NCI-H2029 treated with DMSO at 0.1 percent for 48 hours (cell line): Measurements from ENCODE around the gene OR2T35.
"Not testable (repeated sequence)": the region's sequence is repeated elsewhere in the genome, so short reads cannot be mapped to it uniquely, and the experiment has no call there.

Source experiments
- DNase-seq: peaks from one replicate; lab custom pipeline; 2025; lab: John Stamatoyannopoulos, UW

OR2T35 gene, protein sequence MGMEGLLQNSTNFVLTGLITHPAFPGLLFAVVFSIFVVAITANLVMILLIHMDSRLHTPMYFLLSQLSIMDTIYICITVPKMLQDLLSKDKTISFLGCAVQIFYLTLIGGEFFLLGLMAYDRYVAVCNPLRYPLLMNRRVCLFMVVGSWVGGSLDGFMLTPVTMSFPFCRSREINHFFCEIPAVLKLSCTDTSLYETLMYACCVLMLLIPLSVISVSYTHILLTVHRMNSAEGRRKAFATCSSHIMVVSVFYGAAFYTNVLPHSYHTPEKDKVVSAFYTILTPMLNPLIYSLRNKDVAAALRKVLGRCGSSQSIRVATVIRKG

DNA sequence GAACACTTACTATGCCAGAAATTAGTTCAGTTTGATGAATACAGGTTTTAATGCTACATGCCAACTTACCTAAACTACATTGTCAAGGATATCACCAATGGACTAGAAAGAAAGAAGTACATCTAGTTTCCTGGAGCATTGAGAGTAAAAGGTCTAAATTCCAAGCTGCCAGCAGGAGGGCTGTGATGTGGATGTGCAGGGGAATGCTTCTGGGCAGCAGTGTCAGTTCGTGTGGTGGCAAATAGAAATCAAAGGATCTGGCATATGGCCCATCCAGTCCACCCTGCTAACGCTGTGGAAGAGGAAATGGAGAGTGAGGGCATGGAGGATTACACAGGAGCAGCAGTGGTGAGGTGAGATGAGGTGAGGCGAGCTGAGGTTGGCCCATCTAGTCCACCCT lies at the start of gene OR2T35:
Gene OR2T35, minus strand, starts transcription at position 101 of the 400 bp plus-strand sequence. CDS start 6,020 bp downstream, outside the sequence.
- DNase-seq: not testable (repeated sequence)

DNA sequence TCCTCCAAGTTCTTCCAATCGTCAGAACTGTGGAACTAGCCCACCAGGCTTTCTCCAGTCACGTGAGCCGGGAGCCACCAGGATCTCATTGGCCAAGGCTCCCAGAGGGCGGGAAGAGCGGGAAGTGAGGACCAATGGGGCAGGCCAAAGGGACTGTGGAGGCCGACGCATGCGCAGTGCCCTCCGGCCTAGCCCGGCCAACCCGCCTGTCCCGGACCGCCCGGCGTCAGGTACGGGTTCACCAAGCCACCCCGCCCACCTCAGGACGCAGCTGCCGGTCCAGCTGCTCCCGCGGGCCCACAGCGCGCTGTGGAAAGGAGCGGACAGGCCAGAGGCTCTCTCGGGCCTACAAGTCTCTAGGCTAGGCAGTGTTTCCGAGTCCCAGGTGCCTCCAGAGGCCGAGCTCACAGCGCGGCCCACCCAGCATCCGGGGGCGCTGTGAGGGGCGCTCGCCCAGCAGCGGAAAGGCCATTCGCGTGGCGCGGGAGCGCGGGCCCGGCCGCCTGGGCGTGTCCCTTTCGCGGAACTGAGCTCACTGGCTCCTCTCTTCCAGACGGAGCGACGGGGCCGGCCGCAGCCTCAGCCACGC lies 46.6 kb upstream of the OR2T35 start:
- no peak for DNase-seq

DNA sequence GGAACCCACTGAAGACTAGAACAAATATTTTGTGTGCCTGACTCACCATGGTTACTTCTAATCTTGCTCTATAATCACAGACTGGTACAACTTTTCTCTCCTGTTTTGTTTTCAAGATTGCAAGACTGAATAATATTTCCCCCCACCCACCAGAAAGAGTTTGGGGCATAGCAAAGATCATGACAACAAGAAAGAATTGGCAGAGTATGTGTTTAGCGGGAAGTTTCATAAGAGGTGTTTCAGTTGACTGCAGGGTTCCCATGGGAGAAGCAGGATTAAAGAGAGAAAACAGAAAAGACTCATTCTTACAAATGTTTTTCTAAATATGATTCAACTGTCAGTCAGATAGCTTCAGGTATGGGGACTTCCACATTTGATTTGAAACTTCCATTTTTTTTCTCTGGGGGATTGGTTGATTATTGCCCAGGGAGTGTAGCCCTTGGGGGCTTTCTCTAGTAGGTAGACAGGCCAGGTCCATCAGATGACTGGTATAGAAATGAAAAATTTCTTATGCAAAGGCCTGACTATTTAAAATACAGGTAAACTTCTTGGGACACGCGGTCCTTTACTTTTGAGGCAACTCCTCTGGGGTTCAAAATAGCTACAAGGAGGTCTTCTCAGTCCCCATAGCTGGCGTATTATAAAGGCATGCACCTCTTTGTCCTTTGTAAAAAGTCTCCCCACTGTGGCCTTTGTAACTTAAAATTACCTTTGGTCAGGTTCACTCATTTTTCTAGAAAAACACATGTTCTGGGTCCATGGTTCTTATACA lies 43.6 kb upstream of the OR2T35 start:
- DNase-seq: no peak

DNA sequence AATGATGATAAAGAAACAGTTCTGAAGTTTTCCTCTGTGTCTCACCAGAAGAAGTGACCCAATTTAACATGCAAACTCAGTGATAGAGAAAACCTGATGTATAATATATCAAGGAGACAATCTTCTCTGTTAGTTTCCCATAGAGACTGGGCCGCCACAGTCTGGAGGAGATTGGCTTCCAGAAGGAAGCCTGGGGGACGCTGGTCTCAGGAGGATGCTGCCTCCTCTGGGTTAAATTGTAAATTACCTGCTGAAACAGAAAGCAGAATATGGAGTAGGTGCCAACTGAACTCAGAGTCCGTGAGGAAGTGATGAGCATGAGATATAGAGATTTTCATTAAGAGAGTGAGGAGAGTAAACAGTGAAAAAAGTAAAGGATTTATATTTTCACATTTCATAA lies 41.7 kb upstream of the OR2T35 start:
- DNase-seq: no peak

DNA sequence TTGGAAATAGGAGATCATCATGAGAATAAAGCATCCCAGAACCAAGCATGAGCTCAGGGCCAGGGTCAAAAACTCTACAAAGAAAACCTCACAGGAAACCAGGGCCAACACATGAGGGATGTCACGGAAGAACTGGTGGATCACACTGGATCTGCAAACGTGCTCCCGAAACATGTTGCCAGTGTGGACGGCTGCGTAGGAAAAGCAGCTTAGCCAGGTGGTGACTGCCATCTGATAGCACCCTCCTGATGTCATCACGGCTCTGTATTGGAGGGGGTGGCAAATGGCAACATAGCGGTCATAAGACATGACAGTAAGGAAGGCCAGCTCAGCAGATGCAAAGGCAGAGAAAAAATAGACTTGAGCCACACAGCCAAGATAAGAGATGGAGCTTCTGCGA lies 36.6 kb upstream of the OR2T35 start:
- no peak for DNase-seq

DNA sequence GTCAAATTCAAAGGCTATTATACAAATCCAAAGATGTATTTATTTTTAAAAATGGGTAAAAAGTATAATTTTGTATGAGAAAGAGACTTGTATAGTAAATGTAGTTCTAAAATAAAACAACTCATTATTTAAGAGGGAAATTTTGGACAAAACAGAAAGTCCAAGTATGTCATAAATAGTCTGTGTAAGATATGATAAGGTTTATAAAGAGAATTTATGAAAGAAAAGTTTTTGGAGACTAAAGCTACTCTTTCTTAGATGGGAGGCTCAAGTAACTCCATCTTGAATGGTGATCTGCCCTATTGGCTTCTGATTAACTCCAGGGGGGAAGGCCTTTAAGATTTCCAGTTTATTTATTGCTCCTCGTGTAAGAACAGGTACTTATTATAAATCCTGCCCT lies 24.9 kb upstream of the OR2T35 start:
- DNase-seq: no peak

DNA sequence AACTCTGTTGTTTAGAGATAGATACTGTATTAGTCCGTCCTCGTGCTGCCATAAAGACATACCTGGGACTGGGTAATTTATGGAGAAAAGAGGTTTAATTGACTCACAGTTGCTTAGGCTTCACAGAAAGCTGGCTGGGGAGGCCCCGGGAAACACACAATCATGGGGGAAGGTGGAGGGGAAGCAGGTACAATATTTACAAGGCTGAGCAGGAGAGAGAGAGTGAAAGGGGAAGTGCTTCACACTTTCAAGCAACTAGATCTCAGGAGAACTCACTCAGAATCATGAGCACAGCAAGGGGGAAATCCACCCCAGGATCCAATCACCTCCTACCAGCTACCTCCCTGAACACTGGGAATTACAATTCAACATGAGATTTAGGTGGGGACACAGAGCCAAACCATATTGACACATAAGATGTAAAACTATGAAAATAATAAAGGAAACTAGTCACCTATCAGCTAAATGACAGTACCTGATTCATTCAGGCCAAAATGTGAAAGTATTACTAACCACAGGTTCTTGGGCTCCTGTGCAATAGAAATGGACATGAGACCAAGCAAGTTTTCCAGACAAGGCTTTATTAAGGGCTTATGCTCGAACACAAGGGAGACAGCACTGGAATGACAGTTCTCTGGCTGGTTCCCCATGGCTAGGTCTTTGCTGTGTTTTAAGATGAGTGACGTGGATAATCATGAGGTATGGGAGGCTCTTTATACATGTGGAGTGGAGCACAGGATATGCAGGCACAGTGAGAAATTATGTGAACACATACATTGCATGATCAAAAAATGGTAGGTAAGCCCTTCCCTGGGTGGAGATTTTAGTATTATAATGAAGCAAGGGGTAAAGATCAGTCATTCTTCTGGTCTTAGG lies 18.6 kb upstream of the OR2T35 start:
- not testable (repeated sequence) for DNase-seq

DNA sequence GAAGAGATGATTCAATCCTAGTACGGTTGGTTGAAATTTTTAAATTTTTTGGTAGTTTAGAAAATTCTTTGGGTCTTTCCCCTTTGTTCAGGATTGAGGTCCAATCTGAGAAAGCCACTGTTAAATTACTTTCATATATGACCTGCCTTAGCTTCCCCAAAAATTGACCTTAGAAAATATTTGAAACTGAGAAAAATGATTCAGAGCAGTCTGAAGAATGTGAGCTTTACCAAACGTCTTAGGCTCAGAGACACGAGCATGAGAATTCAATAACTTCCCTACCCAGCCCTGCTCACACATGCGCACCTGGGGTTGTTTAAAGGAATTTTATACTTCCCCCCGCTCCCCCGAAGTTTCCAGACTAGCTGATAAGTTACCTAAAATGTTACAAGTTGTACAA lies 11.7 kb upstream of the OR2T35 start:
- DNase-seq: not testable (repeated sequence)

DNA sequence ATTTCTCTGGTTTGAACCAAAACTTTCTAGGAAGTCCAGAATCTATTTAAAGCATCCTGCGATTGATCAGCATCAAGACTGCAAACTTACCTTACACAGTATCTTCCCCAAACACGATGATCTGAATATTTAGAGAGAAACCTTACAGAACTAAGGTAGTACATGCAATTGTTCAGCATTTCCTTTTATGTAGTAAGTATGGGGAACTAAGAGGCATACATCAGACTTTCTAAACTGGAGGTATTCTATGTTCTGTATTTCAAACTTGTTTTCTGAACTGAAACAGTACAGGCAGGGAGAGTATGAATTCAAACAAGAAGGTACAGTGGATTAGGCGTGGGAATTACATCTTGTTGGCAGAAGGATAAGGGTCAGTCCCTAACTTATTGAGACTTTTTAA lies 10.3 kb upstream of the OR2T35 start, which contains the start of gene OR2T27:
Gene OR2T27, minus strand, starts transcription at position 175 of the 400 bp plus-strand sequence. CDS start 4,644 bp downstream, outside the sequence.
- not testable (repeated sequence) for DNase-seq

DNA sequence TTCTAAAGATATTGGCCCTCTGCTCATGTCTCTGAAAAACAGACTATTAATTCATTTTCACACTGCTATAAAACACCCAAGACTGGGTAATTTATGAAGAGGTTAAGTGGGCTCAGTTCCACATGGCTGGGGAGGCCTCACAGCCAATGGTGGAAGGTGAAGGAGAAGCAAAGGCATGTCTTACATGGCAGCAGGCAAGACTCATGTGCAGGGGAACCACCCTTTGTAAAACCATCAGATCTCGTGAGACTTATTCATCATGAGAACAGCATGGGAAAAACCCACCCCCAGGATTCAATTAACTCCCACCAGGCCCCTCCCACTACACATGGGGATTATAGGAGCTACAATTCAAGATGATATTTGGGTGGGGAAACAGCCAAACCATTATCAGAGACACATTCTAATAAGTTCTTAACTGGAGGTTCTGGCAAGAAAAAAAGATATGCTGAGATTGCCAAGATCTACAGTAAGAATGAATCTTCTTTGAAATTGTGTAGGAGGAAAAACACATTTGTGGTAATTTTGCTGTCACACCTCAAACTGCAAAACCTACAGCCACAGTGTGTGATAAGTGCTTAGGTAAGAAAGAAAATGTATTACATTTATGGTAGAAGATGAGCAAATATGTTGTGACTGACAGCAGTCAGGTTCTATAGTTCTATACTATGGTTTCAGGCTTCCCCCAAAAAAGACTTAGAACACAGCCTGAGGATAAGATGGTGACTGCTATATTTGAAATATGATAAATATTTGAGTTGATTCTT lies 3.9 kb upstream of the OR2T35 start:
- not testable (repeated sequence) for DNase-seq

DNA sequence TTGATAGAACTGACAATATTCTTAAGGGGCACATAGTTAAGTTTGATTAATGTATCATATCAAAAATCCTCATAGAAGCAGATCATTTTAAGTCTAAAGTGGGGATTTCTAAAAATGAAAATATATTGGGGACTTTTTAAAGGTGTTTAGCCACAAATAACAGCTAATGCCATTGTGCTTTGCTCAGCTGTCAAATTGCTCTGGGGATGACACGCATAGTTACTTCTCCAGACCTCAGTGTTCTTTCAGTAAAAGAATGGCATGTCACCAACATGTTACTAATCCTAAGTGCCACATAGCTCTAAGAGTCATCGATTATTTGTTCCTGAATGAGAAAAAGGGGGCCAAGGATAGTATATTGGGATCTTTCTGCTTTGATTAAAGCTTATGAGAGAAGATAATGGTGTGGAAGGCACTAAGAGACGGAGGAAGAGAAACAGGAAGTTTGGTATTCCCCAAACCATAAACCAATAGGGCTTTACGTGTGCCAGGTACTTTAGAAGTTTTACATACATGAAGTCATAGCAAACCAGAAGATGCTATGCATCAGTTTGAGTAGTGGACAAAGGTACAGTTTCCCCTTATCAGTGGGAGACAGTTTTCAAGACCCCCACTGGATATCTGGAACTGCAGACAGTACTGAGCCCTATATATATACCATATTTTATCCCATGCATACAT lies 2.0 kb downstream of the OR2T35 start:
- DNase-seq: not testable (repeated sequence)

DNA sequence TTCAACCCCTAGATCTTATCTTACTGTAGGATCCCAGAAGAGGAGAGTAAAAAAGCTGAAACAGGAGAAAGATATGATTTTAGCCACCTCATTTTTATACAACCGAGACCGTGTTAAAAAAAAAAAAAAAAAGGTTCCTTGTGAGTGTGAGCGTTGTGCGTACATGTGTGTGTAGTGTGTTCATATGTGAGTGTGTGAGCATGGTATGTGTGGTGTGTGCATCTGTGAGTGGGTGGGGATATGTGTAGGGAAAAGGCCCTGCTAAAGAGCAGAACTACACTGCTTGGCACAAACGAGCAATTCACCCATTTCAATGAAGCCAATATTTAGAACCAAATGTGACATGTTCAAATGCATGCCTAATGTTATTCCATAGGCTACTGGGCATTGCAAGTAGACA lies 3.5 kb downstream of the OR2T35 start:
- not testable (repeated sequence) for DNase-seq

DNA sequence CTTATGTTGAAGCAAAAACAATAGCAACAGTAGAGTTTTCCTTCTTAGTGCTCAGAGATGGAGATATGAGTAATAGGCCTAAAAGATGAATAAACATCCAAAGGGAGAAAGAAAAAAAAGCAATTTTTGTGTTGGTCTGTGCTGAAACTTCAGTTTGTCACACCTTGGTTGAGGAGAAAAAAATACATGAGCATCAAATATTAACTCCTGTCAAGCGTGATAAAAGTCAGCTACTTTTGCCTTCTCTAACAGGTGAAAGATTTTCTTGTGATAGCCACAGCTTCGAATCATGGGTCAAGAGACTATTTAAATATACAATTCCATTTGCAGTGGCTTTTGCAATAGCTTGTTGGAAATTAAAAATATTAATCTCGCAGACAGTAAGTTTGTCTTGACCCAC lies 4.2 kb downstream of the OR2T35 start:
- not testable (repeated sequence) for DNase-seq

DNA sequence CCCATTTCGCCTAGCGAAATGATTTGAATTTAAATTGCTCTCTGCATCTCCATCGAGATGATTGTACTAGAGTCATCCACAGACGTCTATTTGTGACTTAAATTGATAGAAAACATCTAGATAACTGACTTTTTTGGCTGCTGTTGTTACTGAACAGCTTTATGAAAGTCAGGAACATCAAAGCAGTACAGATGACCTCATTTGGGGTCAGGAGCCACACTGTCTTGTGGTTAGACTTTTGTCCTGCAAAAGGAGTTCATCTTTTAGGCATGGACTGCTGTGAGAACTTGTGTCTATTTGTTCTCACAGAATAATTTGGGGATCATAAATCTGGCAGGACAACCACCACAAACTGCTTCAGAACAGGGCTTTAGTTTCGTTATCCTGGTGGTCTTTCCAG lies 5.4 kb downstream of the OR2T35 start:
- not testable (repeated sequence) for DNase-seq

DNA sequence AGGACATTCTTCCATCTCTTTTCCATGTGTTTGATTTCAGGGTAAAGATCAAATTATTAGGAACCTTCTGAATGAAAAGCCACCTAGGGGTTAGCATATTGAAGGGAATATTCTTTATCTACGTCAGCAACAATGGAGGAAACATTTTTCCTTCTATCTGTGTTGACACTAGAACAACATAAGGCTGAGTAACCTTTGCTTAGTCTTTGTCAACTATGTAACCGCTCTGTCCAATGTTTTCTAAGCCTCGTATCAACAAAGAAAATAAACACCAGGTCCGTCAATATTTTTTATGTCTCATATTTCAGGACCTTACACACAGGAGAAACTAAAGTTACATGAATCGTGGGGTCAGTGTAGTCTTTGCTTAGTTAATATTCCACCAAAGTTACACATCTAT lies 8.5 kb downstream of the OR2T35 start:
- not testable (repeated sequence) for DNase-seq

DNA sequence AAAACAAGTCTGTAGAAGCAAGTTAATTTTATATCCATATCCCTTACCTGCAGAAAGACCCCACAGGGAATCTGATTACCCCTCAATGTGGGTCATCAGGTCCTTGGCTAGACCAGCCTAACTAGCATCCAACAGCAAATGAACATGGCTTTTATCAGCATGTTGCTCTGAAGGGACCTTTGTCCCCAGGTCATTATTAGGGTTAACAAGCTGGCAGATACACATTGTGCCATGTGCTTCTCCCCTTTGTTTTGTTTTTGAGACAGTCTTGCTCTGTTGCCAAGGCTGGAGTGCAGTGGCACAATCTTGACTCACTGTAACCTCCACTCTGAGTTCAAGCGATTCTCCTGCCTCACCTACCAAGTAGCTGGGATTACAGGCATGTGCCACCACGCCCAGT lies 10.1 kb downstream of the OR2T35 start, which contains the start of gene OR2T11:
Gene OR2T11, minus strand, starts transcription at position 101 of the 400 bp plus-strand sequence. CDS start 7,963 bp downstream, outside the sequence.
- not testable (repeated sequence) for DNase-seq

DNA sequence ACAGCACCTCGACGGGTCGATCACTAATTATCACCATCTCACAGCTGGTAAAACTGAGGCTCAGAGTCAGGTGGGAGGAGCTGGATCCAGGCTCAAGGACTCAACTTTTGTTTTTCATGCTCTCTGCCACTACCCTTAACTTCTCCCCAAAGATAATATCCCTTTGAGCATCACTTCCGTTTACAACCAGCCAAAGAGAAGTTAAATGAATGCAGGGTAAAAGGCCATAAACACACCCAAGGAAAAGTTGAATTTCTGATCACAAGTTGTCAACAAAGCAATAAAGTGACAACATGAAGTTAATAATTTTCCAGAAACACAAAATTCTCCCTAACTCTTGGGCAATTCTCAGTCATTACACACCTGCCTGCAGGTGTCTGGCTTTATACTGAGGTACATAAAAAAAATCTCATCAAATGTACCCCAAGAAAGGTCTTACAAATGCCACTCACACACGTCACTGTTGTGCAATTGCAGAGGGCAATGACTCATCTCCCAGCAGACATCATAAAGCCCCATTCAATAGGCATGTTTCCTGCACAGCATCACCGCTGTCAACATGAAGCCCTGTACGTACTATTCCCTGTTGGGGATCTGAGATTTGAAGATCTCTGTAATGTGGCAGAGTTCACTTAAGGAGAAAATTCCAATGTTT lies 13.6 kb downstream of the OR2T35 start:
- DNase-seq: no peak

DNA sequence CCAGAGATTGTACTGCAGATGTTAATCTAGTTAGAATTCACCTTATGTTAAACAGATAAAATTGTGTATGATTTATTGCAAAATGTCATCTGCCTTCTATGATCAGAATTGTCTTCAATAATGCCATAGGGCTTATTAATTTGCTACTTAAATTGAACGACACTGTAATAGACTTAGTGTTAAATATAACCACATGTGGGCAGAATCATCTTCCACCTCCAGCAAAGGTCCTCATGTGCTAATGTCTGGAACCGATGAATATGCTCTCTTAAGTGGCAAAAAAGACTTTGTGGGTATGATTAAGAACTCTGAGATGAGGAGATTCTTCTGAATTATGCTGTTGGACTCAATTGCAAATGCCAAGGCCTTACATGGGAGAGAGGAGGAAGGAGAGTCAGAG lies 14.5 kb downstream of the OR2T35 start:
- no peak for DNase-seq

DNA sequence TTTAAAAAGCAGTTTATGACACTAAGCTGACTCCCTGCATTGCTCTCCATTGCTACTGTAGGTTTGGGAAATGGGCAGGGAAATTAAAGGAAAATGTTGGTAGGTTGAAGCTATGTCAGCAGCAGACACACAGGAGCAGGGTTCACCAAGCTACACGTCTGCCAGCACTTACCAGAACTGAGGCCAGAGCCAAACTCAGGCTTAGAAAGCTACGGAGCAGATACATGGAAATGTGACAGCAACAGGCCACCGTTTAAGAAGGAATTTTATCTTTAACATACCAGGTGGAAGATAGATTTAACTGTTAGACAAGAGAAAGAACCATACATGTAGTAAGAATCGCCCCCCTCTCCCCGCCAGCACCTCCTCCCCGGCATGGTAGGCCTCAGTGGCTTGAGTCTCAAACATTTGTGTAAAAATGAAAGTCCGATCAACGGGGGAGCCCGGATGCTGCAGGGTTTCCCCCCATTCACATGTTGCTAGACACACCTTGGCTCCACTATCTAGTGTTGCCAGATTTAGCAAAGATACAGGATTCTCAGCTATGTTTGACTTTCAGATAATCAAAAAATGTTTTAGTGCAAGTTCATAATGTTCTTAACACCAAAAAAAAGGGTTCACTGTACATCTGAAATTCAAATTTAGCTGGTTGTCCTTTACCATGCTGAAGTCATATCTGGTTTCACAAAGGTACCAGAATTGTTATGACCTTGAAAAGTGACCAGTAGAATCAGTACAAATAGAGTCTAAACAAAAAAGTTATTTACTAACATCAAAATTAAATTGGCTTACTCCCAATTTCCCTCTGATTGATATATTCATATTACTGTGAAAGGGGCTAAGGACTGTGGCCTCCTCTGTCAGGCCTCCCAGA lies 16.9 kb downstream of the OR2T35 start:
- DNase-seq: no peak
